Measurements from ENCODE around the gene FBXO44.

Gene FBXO44

DNA sequence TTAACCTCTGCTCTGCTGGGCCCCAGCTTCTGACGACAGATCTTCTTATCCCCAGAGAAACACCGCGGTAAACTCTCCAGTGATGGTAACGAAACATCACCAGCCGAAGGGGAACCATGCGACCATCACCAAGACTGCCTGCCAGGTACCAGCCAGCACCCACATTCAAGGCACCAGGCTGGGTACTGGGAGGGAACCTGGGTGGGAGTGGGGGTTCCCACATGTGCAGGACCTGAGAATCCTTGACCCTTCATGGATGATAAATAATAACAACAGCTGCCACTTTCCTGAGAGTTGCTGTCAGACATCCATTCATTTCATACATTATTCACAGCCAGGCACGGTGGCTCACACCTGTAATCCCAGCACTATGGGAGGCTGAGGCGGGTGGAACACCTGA lies 57.6 kb downstream of the FBXO44 start (continued):
- TF ChIP-seq ZNF114 (tag by site-specific recombination; IDR thresholded peaks at IDR 0.05) (no peak), ZNF776 (tag by site-specific recombination; IDR thresholded peaks at IDR 0.05; ENCODE audit: borderline replicate concordance) (no peak), HOXC10 (CRISPR knock-in tag; IDR thresholded peaks at IDR 0.05) (no peak), REPIN1 (tag by site-specific recombination; IDR thresholded peaks at IDR 0.05; ENCODE audit: low read depth) (no peak), ZNF664 (tag by site-specific recombination; IDR thresholded peaks at IDR 0.05) (no peak)
